ENCODE data around the gene CD7. TPM values are rescaled to one million over a fixed set of nuclear protein-coding genes. Genes with fewer than 3 reads are reported as not detected.

The CD7 gene
- total RNA-seq, 1 donor from 2014 or later: not detected

- DNase-seq (ENCODE audit: low spot score in 2 of 2): no peak
- FAIRE-seq: no peak
Measured at GRCh38 chr17:82329683-82330321, 12.4 kb upstream of the CD7 start.

- DNase-seq (ENCODE audit: low spot score in 2 of 2) (no peak), FAIRE-seq (no peak)
Measured at GRCh38 chr17:82328994-82329507, 11.6 kb upstream of the CD7 start.

GRCh38 chr17:82328141-82328993, 11.0 kb upstream of the CD7 start:
- no peak for FAIRE-seq
- DNase-seq (ENCODE audit: low spot score in 2 of 2): no peak

GRCh38 chr17:82327757-82328140, 10.3 kb upstream of the CD7 start:
- FAIRE-seq: no peak
- DNase-seq (ENCODE audit: low spot score in 2 of 2): no peak

- FAIRE-seq: no peak
Measured at GRCh38 chr17:82327289-82327688, 9.9 kb upstream of the CD7 start.

GRCh38 chr17:82325286-82326180, 8.1 kb upstream of the CD7 start:
- FAIRE-seq (no peak), DNase-seq (ENCODE audit: low spot score in 2 of 2) (no peak)

More at GRCh38 chr17:82327289-82327688, 9.9 kb upstream of the CD7 start:
- no peak for DNase-seq (ENCODE audit: low spot score in 2 of 2)

- no peak for DNase-seq (ENCODE audit: low spot score in 2 of 2)
- FAIRE-seq: no peak
Measured at GRCh38 chr17:82324566-82325285, 7.3 kb upstream of the CD7 start.

- DNase-seq (ENCODE audit: low spot score in 2 of 2): no peak
Measured at GRCh38 chr17:82323514-82324234, 6.3 kb upstream of the CD7 start.

GRCh38 chr17:82322526-82323453, 5.4 kb upstream of the CD7 start:
- FAIRE-seq: no peak

More at GRCh38 chr17:82323514-82324234, 6.3 kb upstream of the CD7 start:
- no peak for FAIRE-seq

GRCh38 chr17:82321947-82322466, 4.6 kb upstream of the CD7 start:
- FAIRE-seq: no peak
- DNase-seq (ENCODE audit: low spot score in 2 of 2): no peak

More at GRCh38 chr17:82322526-82323453, 5.4 kb upstream of the CD7 start:
- DNase-seq (ENCODE audit: low spot score in 2 of 2): no peak

GRCh38 chr17:82320956-82321927, 3.8 kb upstream of the CD7 start:
- FAIRE-seq (no peak), DNase-seq (ENCODE audit: low spot score in 2 of 2) (peak; percentile 71)

- DNase-seq (ENCODE audit: low spot score in 2 of 2) (no peak), FAIRE-seq (no peak)
Measured at GRCh38 chr17:82320140-82320840, 2.9 kb upstream of the CD7 start.

- DNase-seq (ENCODE audit: low spot score in 2 of 2) (no peak), FAIRE-seq (no peak)
Measured at GRCh38 chr17:82319619-82320062, 2.2 kb upstream of the CD7 start.

GRCh38 chr17:82318772-82319606, 1.6 kb upstream of the CD7 start:
- no peak for FAIRE-seq

GRCh38 chr17:82318169-82318498, 726 bp upstream of the CD7 start:
- no peak for DNase-seq (ENCODE audit: low spot score in 2 of 2)
- no peak for FAIRE-seq

More at GRCh38 chr17:82318772-82319606, 1.6 kb upstream of the CD7 start:
- DNase-seq (ENCODE audit: low spot score in 2 of 2): no peak
